A673 (cell line): ENCODE measurements around the gene RAB24.

ENCODE experiments used
- EZH2 ChIP-seq: fragments of 200-600 bp; sonication (generic); IDR thresholded peaks from 2 replicates; pipeline ENCODE4 v1.6.1; 2017; ENCODE audit warnings: borderline replicate concordance, low read depth, mild to moderate bottlenecking, mixed read lengths, antibody characterized with exemption, low read length; ENCODE audit not compliant: poor library complexity, severe bottlenecking
- TF ChIP-seq, protein P1 (sequence below): fragments of 300-800, 200-600 bp; sonication (generic); conservative IDR thresholded peaks from 2 replicates; pipeline ENCODE4 v1.5.1; 2017; ENCODE audit warnings: low read depth, mild to moderate bottlenecking, antibody characterized with exemption, low read length, moderate library complexity, mixed read lengths

DNA sequence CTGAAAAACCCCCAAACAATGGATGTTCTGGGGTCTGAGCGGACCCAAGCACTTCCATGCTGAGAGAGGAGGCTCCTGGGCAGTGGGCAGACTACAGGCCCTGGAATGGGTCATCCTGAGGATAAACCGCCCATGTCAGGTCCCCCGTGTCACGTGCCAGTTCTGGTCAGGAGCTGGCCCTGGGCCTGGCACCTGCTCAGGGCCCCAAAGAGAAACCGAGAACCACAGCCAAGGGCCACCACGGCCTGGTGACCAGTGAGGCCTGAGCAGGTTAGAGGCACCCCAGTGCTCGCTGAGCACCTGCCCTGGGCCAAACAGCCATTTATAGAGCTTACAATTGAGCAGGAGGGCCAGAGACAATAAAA lies 32.2 kb upstream of the RAB24 start:
- TF ChIP-seq, protein P1, sequence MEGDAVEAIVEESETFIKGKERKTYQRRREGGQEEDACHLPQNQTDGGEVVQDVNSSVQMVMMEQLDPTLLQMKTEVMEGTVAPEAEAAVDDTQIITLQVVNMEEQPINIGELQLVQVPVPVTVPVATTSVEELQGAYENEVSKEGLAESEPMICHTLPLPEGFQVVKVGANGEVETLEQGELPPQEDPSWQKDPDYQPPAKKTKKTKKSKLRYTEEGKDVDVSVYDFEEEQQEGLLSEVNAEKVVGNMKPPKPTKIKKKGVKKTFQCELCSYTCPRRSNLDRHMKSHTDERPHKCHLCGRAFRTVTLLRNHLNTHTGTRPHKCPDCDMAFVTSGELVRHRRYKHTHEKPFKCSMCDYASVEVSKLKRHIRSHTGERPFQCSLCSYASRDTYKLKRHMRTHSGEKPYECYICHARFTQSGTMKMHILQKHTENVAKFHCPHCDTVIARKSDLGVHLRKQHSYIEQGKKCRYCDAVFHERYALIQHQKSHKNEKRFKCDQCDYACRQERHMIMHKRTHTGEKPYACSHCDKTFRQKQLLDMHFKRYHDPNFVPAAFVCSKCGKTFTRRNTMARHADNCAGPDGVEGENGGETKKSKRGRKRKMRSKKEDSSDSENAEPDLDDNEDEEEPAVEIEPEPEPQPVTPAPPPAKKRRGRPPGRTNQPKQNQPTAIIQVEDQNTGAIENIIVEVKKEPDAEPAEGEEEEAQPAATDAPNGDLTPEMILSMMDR, result no peak
- no peak for TF ChIP-seq EZH2
